ENCODE results near the gene CD33. TPM values are rescaled to one million over a fixed set of nuclear protein-coding genes. Genes with fewer than 3 reads are reported as not detected.

CD33 gene
- total and polyA plus RNA-seq, 2 donors = 7.1 to 7.9 TPM

Other genes starting within 250 kb of the CD33 start
- 0.52 TPM for gene KLK7, start 241.2 kb upstream of the CD33 start, total RNA-seq
- 5.0 TPM for gene KLK7, start 241.2 kb upstream of the CD33 start, polyA plus RNA-seq
- 2.2 TPM for gene KLK8, start 223.5 kb upstream of the CD33 start, total RNA-seq
- gene KLK8, start 223.5 kb upstream of the CD33 start, polyA plus RNA-seq = 11.0 TPM
- gene KLK10, start 205.4 kb upstream of the CD33 start, total RNA-seq = 0.42 TPM
- gene KLK10, start 205.4 kb upstream of the CD33 start, polyA plus RNA-seq = 7.2 TPM
- gene KLK11, start 198.5 kb upstream of the CD33 start, total RNA-seq = 1.9 TPM
- 17.2 TPM for gene KLK11, start 198.5 kb upstream of the CD33 start, polyA plus RNA-seq
- gene KLK12, start 190.1 kb upstream of the CD33 start, total RNA-seq = 0.61 TPM
- gene KLK12, start 190.1 kb upstream of the CD33 start, polyA plus RNA-seq = 3.0 TPM
- gene KLK13, start 160.0 kb upstream of the CD33 start, total RNA-seq = 0.19 TPM
- gene KLK13, start 160.0 kb upstream of the CD33 start, polyA plus RNA-seq = 0.89 TPM
- gene KLK14, start 142.2 kb upstream of the CD33 start, total RNA-seq = 0.09 TPM
- gene KLK14, start 142.2 kb upstream of the CD33 start, polyA plus RNA-seq = 1.2 TPM
- gene CTU1, start 116.7 kb upstream of the CD33 start, total RNA-seq = 5.7 TPM
- gene CTU1, start 116.7 kb upstream of the CD33 start, polyA plus RNA-seq = 2.9 TPM
- gene SIGLEC9, start 100.2 kb upstream of the CD33 start, total RNA-seq = 1.9 TPM
- 6.8 TPM for gene SIGLEC9, start 100.2 kb upstream of the CD33 start, polyA plus RNA-seq
- 2.0 TPM for gene SIGLEC7, start 82.8 kb upstream of the CD33 start, total RNA-seq
- 3.6 TPM for gene SIGLEC7, start 82.8 kb upstream of the CD33 start, polyA plus RNA-seq
- 0.05 TPM for gene SIGLECL1, start 26.0 kb downstream of the CD33 start, total RNA-seq
- gene SIGLECL1, start 26.0 kb downstream of the CD33 start, polyA plus RNA-seq = 0.09 TPM
- not detected for gene IGLON5, start 86.6 kb downstream of the CD33 start, total RNA-seq
- 0.25 TPM for gene IGLON5, start 86.6 kb downstream of the CD33 start, polyA plus RNA-seq
- gene VSIG10L, start 117.1 kb downstream of the CD33 start, total RNA-seq = 0.42 TPM
- 5.7 TPM for gene VSIG10L, start 117.1 kb downstream of the CD33 start, polyA plus RNA-seq
- gene ETFB, start 141.3 kb downstream of the CD33 start, total RNA-seq = 89.2 TPM
- gene ETFB, start 141.3 kb downstream of the CD33 start, polyA plus RNA-seq = 121 TPM
- gene CLDND2, start 143.9 kb downstream of the CD33 start, total RNA-seq = 0.76 TPM
- 2.1 TPM for gene CLDND2, start 143.9 kb downstream of the CD33 start, polyA plus RNA-seq
- gene NKG7, start 147.6 kb downstream of the CD33 start, total RNA-seq = 10.5 TPM
- gene NKG7, start 147.6 kb downstream of the CD33 start, polyA plus RNA-seq = 11.6 TPM
- gene LIM2, start 162.9 kb downstream of the CD33 start, total RNA-seq = not detected
- not detected for gene LIM2, start 162.9 kb downstream of the CD33 start, polyA plus RNA-seq
- gene C19orf84, start 165.5 kb downstream of the CD33 start, total RNA-seq = 0.05 TPM
- gene C19orf84, start 165.5 kb downstream of the CD33 start, polyA plus RNA-seq = 0.11 TPM
- gene SIGLEC10, start 192.6 kb downstream of the CD33 start, total RNA-seq = 7.6 TPM
- 19.0 TPM for gene SIGLEC10, start 192.6 kb downstream of the CD33 start, polyA plus RNA-seq
- 2.1 TPM for gene SIGLEC8, start 233.4 kb downstream of the CD33 start, total RNA-seq
- 2.1 TPM for gene SIGLEC8, start 233.4 kb downstream of the CD33 start, polyA plus RNA-seq